HepG2 (cell line): ENCODE data around the gene CD4. TPM values are rescaled to one million over a fixed set of nuclear protein-coding genes. Genes with fewer than 3 reads are reported as not detected.
A peak's percentile ranks its signal among the peaks of the same experiment; 100 is the strongest.

Experiments used
- ADNP ChIP-seq: sonication (generic); formaldehyde crosslinking; IDR thresholded peaks from 2 replicates; pipeline ENCODE4 v1.4.0; 2020; ENCODE audit warnings: missing genetic modification reagents
- ESRRA ChIP-seq: sonication (generic); formaldehyde crosslinking; IDR thresholded peaks from 2 replicates; pipeline ENCODE4 v1.5.1; 2020; ENCODE audit warnings: mild to moderate bottlenecking, low read depth, missing genetic modification reagents
- RARG ChIP-seq: sonication (generic); formaldehyde crosslinking; IDR thresholded peaks from 2 replicates; pipeline ENCODE4 v1.4.0; 2020; ENCODE audit warnings: low read depth, mild to moderate bottlenecking, missing genetic modification reagents
- RBM39 ChIP-seq: fragments of 200-400 bp; formaldehyde crosslinking; IDR thresholded peaks from one replicate; pipeline ENCODE4 v1.6.1; 2018; ENCODE audit warnings: antibody characterized with exemption, mild to moderate bottlenecking, low read depth, low read length; ENCODE audit not compliant: poor library complexity, severe bottlenecking
- SIX1 ChIP-seq: sonication (generic); formaldehyde crosslinking; IDR thresholded peaks from 2 replicates; pipeline ENCODE4 v1.4.0; 2020; ENCODE audit warnings: missing genetic modification reagents, borderline replicate concordance
- TEAD2 ChIP-seq: sonication (generic); formaldehyde crosslinking; IDR thresholded peaks from 2 replicates; pipeline ENCODE4 v1.9.0; 2021; ENCODE audit warnings: missing genetic modification reagents
- YY1 ChIP-seq: IDR thresholded peaks from 2 replicates; pipeline ENCODE4 v1.6.1; 2011; ENCODE audit warnings: low read length, low read depth, moderate library complexity, mild to moderate bottlenecking; ENCODE audit not compliant: insufficient read depth, insufficient replicate concordance
- ZNF10 ChIP-seq: sonication (generic); formaldehyde crosslinking; IDR thresholded peaks from 2 replicates; pipeline ENCODE4 v1.4.0; 2020; ENCODE audit warnings: mild to moderate bottlenecking, low read depth, missing genetic modification reagents, borderline replicate concordance
- ZNF205 ChIP-seq: IDR thresholded peaks from 2 replicates; pipeline ENCODE4 v1.6.1; 2018; ENCODE audit warnings: missing biosample characterization, missing genetic modification reagents
- ZNF343 ChIP-seq: sonication (generic); formaldehyde crosslinking; IDR thresholded peaks from 2 replicates; pipeline ENCODE4 v1.4.0; 2020; ENCODE audit warnings: mild to moderate bottlenecking, missing genetic modification reagents
- ZNF354B ChIP-seq: sonication (generic); formaldehyde crosslinking; IDR thresholded peaks from 2 replicates; pipeline ENCODE4 v1.8.0; 2022; ENCODE audit warnings: mild to moderate bottlenecking, missing genetic modification reagents
- ZNF562 ChIP-seq: sonication (generic); formaldehyde crosslinking; IDR thresholded peaks from 2 replicates; pipeline ENCODE4 v1.8.0; 2022; ENCODE audit warnings: missing genetic modification reagents, borderline replicate concordance
- ZNF792 ChIP-seq: IDR thresholded peaks from 2 replicates; pipeline ENCODE4 v1.6.1; 2016
- polyA plus RNA-seq, 8 experiments: library from polyadenylated mRNA; depleted of rRNA in 3 of 8; stranded (reverse) in 7 of 8; unstranded in 1 of 8; fragments of >200 nt; fragmentation: Illumina TruSeq in 4 of 8; extraction: Trizol in 4 of 8; gene quantifications; 2 replicates each; pipeline versions ENCODE4 v1.2.1 to v1.2.3, GENCODE V29; 2011 to 2016; ENCODE audit warnings: low read depth in 4 of 8, missing spikeins in 1 of 8, mixed read lengths in 1 of 8; ENCODE audit not compliant: insufficient read depth in 1 of 8
- total RNA-seq, 5 experiments: library from RNA; depleted of rRNA; stranded (reverse); fragments of >200 nt; fragmentation: Illumina TruSeq; extraction: Trizol; gene quantifications; 2 replicates each; pipeline ENCODE4 v1.2.3, GENCODE V29; 2016; ENCODE audit warnings: low read depth in 1 of 5
- TF ChIP-seq, protein P1 (sequence below), 2 experiments: sonication (generic) in 1 of 2; formaldehyde crosslinking in 1 of 2; IDR thresholded peaks; 2 replicates each; pipeline versions ENCODE4 v1.6.1 to v1.9.0; 2014 to 2022; ENCODE audit warnings: antibody characterized with exemption in 1 of 2, borderline replicate concordance in 1 of 2, inconsistent platforms in 1 of 2, low read depth in 1 of 2, missing genetic modification reagents in 1 of 2
- TF ChIP-seq, protein P2 (sequence below): sonication (generic); formaldehyde crosslinking; IDR thresholded peaks from 2 replicates; pipeline ENCODE4 v1.4.0; 2020; ENCODE audit warnings: missing genetic modification reagents
- TF ChIP-seq, protein P3 (sequence below): sonication (generic); formaldehyde crosslinking; IDR thresholded peaks from 2 replicates; pipeline ENCODE4 v1.8.0; 2022; ENCODE audit warnings: missing genetic modification reagents, low read depth, mild to moderate bottlenecking, borderline replicate concordance
- TF ChIP-seq, protein P4 (sequence below), 2 experiments: sonication (generic) in 1 of 2; formaldehyde crosslinking in 1 of 2; IDR thresholded peaks; 2 replicates each; pipeline versions ENCODE4 v1.5.1 to v1.6.1; 2011 to 2020; ENCODE audit warnings: borderline replicate concordance in 1 of 2, low read depth in 1 of 2, low read length in 1 of 2, mild to moderate bottlenecking in 1 of 2, missing genetic modification reagents in 1 of 2, moderate library complexity in 1 of 2

Gene CD4
- total and polyA plus RNA-seq, 2 of the 13 experiments (the other 11 are each of a cell fraction or from before 2014, with no cell fraction given): 0.07 to 0.95 TPM

DNA sequence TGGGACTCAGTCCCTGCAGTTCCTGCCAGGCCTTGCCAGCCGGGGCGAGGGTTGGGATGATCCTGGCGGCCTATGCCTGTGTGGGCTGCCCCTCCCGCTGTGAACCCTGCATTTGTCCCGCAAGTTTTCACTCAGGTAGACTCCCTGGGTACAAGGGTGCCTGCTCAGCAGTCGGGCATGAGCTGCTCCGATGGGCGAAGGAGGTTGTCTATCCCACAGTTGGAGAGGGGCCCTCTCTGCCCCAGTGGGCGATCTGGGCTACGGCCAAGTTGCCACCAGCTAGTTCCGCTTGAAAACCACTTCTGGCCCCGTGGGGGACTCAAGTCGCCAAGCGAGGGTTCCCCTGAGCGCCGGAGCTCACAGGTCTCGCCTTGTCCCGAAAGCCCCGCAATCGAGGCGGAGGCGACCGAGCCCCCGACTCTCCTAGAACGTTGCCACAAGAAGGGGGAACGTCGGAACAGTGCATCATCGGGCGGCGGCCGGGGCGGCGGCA, 77.6 kb downstream of the CD4 start (continued):
- TF ChIP-seq, protein P1, sequence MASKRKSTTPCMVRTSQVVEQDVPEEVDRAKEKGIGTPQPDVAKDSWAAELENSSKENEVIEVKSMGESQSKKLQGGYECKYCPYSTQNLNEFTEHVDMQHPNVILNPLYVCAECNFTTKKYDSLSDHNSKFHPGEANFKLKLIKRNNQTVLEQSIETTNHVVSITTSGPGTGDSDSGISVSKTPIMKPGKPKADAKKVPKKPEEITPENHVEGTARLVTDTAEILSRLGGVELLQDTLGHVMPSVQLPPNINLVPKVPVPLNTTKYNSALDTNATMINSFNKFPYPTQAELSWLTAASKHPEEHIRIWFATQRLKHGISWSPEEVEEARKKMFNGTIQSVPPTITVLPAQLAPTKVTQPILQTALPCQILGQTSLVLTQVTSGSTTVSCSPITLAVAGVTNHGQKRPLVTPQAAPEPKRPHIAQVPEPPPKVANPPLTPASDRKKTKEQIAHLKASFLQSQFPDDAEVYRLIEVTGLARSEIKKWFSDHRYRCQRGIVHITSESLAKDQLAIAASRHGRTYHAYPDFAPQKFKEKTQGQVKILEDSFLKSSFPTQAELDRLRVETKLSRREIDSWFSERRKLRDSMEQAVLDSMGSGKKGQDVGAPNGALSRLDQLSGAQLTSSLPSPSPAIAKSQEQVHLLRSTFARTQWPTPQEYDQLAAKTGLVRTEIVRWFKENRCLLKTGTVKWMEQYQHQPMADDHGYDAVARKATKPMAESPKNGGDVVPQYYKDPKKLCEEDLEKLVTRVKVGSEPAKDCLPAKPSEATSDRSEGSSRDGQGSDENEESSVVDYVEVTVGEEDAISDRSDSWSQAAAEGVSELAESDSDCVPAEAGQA (IDR thresholded peaks at IDR 0.05; ENCODE audit: low read depth): no peak
- TF ChIP-seq, protein P1 (CRISPR knock-in tag; IDR thresholded peaks at IDR 0.05; ENCODE audit: borderline replicate concordance): no peak
- TF ChIP-seq, protein P2, sequence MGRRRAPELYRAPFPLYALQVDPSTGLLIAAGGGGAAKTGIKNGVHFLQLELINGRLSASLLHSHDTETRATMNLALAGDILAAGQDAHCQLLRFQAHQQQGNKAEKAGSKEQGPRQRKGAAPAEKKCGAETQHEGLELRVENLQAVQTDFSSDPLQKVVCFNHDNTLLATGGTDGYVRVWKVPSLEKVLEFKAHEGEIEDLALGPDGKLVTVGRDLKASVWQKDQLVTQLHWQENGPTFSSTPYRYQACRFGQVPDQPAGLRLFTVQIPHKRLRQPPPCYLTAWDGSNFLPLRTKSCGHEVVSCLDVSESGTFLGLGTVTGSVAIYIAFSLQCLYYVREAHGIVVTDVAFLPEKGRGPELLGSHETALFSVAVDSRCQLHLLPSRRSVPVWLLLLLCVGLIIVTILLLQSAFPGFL (CRISPR knock-in tag): no peak
- TF ChIP-seq ZNF343 (CRISPR knock-in tag): no peak
- no peak for TF ChIP-seq SIX1
- TF ChIP-seq RBM39: no peak
- no peak for TF ChIP-seq RARG (CRISPR knock-in tag)
- TF ChIP-seq ZNF562: no peak
- TF ChIP-seq TEAD2 (CRISPR knock-in tag): 0 out of 2 replicates have a peak, but pooled peaks have one; percentile 23
- no peak for TF ChIP-seq YY1
- TF ChIP-seq, protein P3, sequence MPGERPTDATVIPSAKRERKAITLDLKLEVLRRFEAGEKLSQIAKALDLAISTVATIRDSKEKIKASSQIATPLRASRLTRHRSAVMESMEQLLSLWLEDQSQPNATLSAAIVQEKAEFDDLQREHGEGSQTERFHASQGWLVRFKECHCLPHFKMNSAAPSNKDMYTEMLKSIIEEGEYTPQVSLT (CRISPR knock-in tag): no peak
- no peak for TF ChIP-seq ZNF10 (CRISPR knock-in tag)
- no peak for TF ChIP-seq ZNF792
- TF ChIP-seq ZNF354B (CRISPR knock-in tag): no peak
- TF ChIP-seq, protein P4, sequence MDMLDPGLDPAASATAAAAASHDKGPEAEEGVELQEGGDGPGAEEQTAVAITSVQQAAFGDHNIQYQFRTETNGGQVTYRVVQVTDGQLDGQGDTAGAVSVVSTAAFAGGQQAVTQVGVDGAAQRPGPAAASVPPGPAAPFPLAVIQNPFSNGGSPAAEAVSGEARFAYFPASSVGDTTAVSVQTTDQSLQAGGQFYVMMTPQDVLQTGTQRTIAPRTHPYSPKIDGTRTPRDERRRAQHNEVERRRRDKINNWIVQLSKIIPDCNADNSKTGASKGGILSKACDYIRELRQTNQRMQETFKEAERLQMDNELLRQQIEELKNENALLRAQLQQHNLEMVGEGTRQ (IDR thresholded peaks at IDR 0.05; ENCODE audit: low read depth, low read length): no peak
- TF ChIP-seq, protein P4 (CRISPR knock-in tag; IDR thresholded peaks at IDR 0.05; ENCODE audit: borderline replicate concordance): no peak
- TF ChIP-seq ADNP (CRISPR knock-in tag): no peak
- TF ChIP-seq ESRRA: 0 out of 2 replicates have a peak, but pooled peaks have one; percentile 6
- no peak for TF ChIP-seq ZNF205 (CRISPR knock-in tag)
